HK-2 (cell line): ENCODE data around the gene SLC19A1.

Experiments used
- DNase-seq: peaks from one replicate; pipeline ENCODE4 v3.0.0-alpha.2; 2018; ENCODE audit not compliant: unreplicated experiment

SLC19A1 gene

DNA sequence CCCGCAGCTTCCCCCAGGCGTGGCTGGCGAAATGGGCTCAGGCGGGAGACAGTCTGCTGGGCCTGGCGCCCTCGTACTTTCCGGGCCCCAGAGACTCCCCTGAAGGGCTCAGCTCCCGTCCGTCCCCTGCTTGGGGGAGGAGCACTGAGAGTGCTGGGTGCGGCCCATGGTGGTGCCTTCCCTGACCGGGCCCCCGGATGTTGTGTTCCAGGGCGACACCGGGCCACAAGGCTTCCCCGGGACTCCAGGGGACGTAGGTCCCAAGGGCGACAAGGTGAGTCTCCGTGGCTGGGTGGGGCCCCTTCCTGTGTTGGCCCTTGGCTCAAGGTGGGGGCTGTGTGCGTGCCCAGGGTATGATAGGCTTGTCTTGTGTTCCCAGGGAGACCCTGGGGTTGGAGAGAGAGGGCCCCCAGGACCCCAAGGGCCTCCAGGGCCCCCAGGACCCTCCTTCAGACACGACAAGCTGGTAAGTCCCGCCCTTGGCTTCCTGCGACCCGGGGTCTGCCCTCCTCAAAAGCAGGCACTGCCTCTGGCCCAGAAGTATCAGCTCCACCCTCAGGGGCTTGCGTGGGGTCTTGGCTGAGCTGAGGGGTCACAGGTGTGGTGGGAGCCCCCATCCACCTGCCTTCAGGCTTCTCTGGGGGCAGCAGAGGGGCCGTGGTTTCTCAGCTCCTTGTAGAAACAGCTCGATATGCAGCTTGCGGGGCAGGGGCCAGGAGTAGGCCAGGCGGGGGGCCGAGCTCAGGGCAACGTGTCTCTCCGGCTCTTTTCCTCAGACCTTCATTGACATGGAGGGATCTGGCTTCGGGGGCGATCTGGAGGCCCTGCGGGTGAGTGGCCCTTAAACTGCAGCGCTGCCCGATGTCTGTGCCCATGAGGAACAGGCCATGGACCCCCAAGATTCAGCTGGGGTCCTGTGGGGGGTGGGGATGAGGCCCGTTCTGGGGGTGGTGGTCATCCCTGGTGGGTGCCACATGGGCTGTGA is 62.3 kb downstream of the SLC19A1 start:
- DNase-seq = no peak

DNA sequence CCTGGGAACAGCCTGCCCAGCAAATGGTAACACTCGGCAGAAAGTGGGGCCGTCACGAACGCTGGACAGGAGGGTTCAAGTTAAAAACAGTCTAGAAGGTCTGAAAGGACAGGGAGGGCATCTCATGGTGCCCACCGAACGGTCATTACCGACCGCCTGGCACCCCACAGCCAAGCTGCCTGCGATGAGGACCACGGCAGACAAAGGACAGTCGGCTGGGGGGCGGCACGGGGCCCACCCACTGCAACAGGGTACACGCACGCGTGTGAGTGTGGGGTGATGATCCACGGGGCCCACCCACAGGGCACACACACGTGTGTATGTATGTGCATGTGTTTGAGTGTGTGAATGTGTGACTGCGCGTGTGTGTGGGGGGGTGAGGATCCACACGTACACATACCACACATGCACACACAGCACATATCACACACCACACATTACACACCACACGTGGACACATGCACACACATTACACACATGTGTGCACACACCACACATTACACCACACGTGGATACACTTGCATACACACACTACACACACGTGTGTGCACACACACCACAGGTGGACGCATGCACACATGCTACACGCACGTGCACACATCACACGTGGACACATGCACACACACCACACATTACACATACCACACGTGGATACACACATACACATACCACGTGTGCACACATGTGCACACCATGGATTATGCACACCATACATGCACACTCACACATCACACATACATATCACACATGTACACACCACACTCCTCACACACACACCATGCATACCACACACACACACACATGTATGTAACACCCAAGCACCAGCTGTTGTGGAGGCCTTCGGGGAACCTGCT is 63.2 kb downstream of the SLC19A1 start:
- no peak for DNase-seq

DNA sequence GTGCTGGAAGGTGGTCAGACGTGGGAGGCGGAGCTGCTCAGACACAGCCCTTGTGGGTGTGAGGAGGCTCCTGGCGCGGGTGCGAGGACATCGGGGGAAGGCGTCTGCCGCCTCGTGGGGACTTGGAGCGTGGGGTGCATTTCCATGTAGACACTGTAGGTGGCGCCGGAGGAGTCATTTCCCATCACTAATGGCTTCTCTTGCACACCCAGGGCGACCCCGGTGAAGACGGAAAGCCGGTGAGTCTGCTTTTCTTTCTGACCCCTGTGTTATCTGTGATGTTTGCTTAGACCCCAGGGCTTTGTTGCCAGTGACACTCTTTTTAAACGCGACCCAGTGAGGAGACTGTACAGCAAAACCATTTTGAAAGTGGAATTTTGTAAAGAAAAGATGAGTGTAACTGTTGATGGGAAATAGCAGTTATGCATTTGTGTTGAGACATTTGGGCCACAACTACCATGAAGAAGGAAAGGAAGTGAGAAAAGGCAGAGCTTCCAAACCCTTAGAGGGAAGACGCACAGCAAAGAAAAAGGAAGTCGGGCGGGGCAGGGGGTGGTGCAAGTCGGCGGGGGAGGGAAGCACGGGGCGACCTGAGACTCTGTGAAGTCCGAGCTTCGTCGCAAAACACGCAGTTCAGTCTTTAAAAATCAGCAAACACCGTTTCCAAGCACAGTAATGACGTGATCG is 64.0 kb downstream of the SLC19A1 start:
- peak; percentile 16 for DNase-seq

DNA sequence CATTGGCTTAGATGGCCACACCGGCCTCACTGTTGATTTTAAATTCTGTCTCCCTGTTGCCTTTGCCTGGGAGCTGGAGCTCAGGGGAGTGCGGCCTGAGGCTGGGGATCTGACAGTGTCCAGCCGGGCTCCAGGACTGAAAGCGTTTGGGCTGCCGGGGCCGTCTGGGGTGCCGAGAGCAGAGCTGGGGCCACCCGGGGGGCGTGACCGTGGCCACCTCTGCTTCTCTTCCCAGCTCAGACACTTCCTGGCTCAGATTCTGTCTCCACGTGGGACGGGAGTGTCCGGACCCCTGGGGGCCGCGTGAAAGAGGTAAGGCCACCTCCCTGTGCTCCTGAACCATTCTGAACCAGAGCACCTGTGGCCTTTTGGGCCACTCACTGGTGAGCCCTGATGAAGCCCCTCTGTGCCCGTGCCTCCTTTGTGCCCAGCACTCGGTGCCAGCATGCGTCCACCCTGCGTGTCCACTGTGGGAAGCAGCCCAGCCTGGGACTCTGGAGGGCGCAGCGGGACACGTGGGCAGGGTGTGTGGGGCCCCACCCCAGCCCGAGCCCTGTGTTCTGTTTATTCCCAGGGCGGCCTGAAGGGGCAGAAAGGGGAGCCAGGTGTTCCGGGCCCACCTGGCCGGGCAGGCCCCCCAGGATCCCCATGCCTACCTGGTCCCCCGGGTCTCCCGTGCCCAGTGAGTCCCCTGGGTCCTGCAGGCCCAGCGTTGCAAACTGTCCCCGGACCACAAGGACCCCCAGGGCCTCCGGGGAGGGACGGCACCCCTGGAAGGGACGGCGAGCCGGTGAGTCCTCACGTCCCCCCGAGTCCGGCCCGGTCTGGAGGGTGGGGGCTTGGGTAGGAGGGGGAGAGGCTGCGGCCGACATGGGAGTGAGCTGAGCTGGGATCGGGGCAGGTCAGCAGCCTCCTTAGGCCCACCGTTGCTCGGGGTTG is 64.8 kb downstream of the SLC19A1 start:
- DNase-seq = no peak

DNA sequence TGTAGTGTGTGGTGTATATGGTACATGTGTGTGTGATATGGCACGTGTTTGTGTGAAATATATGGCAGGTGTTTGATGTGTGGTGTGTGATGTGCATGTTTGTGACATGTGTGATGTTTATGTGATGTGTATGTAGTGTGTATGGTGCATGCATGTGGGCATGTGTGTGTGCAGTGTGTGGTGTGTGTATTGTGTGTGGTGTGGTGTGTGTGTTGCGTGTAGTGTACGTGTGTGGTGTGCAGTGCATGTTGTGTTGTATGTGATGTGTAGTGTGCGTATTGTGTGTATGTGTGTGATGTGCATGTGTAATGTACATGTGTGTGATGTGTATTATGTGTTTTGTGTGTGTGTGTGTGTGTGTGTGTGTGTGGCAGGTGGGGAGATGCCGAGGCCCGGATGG is 65.7 kb downstream of the SLC19A1 start:
- DNase-seq = no peak

DNA sequence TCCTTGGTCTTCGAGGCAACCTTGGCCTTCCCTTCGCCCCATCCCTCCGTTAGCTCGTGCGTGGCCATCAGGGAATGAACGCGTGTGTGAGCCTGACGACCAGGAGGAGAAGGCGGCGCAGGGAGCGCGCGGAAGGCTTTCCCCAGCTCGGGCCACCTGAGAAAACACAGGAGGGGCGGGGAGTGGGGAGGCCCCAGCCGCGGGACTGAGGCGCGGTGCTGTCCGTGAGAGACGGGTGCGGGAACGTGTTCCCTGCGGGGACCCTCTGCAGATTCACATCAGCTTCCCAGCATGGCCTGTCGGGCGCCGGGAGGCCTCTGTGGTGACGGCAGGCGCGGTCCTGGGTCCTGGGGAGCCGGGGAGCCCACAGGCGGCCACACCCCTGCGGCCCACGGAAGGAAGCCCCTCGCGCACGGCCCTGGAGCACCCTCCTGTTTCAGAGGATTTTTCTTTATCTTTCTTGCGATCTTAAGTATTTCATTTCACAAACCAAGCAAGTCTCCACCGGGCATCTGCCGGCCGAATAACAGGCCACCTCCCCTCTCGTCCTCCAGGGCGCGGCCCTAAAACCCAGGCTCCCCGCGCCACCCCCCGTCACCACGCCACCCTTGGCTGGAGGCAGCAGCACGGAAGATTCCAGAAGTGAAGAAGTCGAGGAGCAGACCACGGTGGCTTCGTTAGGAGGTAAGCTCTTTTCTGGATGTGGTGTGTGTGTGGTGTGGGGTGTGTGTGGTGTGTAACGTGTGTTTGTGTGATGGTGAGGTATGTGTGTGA is 66.3 kb downstream of the SLC19A1 start:
- DNase-seq = no peak

DNA sequence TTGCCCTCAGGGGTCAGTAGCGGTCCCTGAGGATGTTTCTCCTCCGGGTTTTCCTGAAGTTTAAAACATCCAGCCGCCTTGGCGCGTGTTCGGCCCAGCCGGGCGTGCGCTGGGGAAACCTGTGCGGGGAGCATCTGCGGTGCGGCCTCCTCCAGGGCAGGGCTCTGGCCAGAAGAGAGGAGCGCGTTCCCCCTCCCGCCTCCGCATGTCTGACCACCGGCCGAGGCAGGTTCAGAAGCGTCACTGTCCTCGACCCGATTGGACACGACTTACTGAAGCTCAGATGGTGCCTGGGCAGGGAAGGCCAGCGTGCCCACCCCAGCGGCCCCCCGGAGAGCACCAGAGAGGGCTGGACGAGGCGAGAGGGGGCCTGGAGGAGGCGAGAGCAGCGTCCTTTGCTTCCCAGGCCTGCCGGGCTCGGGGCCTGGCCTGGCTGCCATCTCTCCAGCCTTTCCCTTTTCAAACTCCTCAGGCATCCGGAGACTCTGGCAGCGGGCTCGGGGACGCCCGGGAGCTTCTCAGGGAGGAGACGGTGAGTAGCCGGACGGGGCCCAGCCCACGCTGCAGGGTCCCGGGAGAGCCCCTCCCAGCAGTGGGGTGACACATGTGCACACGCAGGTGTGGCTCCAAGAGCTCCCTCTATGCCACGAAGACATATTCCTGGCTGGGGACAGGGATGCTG is 67.1 kb downstream of the SLC19A1 start:
- no peak for DNase-seq

DNA sequence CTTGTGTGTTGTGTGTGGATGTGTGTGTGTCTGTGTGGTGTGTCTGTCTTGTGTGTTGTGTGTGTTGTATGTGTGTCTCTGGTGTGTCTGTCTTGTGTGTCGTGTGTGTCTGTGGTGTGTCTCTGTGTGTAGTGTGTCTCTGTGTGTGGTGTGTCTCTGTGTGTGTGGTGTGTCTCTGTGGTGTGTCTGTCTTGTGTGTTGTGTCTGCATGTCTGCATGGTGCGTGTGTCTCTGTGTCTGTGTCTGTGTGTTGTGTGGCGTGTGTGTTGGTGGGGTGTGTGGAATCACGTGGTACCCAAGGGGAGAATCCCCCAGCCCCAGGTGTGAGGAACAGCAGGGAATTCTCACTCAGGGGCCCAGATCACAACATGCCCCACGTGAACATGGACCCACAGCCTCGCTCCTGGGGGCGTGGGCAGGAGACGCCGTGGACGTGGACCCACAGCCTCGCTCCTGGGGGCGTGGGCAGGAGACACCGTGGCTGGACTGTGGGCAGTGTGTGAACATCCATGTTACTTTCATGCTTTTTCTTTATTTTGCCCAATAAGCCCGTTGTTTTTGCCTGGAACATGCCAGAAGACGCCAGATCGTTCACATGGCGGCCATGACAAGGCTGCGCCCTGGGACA is 67.8 kb downstream of the SLC19A1 start:
- no peak for DNase-seq

DNA sequence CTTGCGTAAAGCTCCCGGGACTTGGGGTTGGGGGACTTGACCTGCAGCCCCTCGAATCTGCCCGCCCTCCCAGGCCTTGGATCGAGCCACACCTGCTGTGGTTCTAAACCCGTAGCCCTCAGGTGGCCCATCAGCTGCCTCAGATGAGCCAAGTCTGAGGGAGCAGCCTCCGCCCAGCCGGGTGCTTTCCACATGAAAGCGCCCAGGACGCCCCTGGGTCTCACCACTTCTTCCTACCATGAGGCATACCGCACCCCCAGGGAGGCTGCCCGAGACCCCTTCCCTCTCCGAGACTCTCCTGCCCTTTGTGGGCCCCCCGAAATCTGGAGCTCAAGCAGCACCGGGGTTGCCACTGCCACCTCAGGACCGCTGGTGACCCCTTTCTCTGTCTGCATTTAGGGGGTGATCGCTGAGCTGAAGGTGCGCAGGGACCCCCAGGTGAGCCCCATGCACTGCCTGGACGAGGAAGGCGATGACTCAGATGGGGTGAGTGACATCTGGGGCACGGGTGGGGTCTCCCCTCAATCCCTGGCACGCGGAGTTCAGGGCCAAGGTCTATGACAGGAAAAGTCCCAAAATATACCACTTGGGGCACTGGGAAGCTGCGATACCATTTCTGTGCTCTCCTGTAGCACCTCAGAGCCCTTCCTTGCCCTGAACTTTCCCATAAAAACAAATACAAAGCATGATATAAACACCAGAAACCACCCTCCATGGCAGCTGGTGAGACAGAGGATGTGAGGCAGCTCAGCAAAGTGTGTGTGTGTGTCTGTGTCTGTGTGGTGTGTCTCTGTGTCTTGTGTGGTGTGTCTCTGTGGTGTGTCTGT is 68.5 kb downstream of the SLC19A1 start:
- DNase-seq = no peak

DNA sequence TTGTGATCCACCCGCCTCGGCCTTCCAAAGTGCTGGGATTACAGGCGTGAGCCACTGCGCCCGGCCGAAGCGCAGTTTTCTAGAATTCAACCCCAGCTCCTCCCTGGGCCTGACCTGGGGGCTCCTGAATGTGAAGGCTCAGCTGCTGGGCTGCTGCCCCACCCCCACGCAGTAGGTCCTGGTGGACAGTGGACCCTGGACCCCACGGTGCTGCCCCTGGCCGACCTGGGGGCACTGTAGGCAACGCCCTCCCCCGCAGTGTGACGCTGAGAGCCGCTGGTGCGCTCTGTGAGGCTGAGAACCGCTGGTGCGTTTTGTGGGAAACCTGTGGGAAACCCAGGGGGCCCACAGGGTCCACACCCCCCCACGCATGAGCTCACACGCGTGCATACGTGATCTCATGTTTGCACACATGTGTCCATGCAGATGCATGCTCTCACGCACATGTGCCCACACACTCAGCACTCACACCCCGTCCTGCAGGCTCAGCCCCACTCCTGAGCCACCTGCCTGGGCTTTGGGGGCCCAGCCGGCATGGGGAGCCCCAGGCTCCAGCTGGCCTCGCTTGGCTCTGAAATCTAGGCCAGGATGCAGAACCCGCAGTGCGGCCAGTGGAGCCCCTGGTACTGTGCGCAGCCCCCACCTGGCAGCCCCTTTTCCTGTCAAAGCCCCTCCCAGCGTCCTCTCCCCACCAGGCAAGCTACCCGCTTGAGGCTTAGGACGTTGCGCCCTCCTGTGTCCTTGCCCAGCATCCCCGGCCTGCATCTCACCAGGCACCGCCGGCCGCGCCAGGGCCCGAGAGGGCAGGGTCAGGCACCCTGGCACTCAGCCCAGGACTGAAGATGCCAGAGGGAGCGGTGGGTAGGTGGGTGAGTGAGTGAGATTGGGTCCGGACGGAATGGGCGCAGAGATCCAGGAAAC is 69.5 kb downstream of the SLC19A1 start:
- no peak for DNase-seq

DNA sequence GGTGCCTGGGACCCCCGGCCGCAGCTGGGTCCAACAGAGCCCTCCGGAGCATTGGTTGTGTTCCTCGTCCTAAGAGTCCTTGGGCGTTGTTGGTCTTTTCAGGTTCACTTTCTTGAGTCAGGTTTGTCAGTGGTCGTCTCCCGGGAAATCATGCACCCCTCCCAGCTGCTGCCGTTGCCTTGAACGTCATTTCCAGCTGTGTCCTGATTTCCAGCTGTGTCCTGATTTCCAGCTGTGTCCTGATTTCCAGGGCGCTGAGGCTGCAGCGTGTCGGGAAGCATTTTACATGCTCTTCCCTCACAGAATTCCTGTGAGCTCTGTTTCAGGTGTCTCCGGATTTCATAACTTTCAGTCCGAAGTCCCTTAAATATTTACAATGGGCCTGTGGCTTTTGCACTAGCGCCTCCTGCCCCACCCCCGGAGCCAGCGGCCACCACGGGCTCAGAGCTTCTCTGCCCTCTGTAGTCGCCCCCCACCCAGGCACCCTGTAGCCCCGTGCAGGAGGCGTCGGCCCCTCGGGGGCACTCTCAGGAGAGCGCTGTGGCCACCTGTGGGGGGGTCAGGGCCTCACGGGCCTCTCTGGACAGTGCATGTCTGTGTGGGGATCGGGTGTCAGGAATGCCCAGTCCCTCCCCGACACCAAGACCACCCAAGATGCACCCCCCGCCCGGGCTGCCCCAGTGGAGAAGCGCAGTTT is 70.6 kb downstream of the SLC19A1 start:
- DNase-seq = no peak

DNA sequence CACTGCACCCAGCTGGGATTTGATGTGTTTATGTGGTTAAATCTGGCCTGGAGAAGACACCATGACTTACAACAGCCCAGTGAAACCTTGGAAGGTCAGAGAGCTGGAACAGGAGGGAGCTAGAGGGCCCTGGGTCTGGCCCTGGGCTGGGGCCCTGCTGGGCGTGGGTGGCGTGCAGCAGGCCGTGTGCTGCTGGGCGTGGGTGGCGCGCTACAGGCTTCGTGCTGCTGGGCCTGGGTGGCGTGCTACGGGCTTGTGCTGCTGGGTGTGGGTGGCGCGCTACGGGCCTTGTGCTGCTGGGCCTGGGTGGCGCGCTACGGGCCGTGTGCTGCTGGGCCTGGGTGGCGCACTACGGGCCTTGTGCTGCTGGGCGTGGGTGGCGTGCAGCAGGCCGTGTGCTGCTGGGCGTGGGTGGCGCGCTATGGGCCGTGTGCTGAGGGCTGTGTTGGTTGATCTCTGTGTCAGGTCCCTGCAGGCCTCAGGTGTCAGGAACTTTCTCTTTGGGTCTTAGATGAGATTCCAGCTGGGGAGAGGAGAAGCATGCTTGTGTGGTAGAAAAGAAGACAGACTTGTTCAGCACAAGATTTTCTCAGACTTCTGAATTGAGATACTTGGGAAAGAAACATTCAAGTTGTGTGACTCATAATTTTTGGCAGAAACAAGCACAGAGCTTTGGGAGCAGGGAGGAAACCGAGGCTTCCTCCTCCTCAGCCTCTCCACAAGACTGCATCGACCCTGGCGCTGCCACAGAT is 71.3 kb downstream of the SLC19A1 start:
- no peak for DNase-seq

DNA sequence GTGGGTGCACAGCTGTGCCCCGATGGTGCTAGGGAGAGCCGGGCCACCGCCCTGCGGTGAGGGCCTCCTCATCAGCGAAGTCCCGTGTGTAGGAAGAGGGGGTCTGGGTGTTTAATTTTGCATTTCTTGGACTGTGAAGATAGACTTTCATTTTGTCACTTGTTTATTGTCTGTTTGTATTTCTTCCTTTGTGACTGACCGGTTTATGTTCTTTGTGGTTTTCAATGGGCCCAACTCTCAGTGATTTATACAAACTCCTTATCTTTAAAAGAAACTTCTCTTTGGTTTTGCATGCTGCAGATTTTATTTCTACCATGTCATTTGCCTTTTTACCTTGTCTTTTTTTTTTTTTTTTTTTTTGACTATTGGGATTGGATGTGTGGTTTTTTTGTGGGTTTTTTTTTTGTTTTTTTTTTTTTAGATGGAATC is 72.1 kb downstream of the SLC19A1 start:
- no peak for DNase-seq

DNA sequence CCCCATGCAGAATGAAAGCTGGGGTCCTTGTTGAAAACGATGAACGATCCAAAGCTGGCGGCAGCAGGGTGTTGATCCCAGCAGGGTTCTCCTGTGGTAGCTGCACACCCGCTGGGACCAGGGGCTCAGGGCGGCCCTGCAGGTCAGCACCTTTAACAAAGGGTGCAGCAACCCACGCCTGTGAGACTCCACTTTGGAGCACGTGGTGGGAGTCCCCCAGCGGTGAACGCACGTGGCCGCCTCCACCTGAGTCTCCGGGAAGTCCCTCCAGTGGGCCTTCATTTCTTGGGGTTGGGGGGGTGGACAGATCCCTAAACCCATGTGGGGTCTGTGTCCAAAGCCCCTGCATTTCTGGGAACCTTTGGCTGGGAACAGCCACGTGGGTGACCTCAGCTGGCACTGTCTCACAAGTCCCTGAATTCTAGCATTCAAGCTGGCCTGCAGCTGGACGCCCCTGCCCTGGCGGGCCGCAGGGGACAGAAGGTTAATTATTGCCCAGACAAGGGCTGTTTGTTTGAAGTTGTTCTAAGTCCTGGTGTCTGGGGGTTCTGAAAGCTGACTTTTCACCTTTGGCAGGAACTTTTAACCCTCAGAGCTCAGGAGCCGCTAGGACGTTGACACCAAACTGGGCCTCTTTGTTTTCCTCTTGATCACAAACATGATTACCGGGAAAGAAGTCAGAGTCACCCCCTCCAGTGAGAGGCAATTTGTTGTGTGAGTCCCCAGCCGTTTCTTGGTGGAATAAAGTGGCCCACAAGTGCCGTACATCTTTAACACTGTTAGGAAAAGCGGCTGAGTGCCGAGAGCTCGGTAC is 72.8 kb downstream of the SLC19A1 start:
- DNase-seq = no peak

DNA sequence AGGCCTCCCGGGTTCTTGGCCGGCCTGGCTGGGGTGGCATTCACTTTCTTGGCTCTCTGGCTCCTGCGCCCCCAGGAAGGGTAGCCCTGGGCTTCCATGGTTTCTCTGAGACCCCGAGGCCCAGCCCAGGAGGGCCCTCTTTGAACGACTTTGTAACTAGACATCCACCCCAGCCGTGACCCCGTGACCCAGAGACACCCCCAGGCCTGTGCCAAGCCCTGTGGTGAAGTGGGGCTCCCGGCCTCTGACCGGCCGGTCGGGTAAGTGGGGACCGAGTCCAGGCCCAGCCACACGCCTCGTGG is 73.3 kb downstream of the SLC19A1 start:
- no peak for DNase-seq
